ENCODE measurements around the gene LAMC1. TPM values are rescaled to one million over a fixed set of nuclear protein-coding genes. Genes with fewer than 3 reads are reported as not detected.

Gene LAMC1
- total and polyA plus RNA-seq, 3 donors from 2014 or later = 64.5 to 112 (median 106) TPM

DNA sequence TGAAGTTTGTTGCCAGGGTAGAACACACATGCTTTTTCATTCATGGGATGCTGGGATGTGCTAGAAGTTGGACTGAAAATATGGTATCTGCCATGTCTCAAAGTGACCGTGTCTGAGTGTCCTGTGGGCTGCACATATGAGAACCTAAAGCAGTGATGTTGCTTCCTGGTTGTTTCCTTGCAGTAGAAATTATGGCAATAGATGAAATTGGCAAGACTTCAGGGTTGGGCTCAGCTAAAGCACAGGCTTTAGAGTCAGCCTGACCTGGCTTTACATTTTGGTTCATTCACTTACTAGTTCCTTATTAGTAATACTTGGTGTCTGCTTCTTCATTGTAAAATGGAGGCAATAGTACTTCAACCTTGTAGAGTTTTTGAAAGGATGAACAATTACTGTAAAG, 165.0 kb downstream of the LAMC1 start:
- intact Hi-C loops (cut with DNase I; ENCODE audit: low total_unique reads) = no loop called here
- H3K36me3 ChIP-seq (ENCODE audit: low read depth, missing control alignments) = no peaks in the 10 kb centered on the region
- WGBS, 2 donors = 88% methylated on average over 1 of the region's 1 CpG
- H3K27me3 ChIP-seq = no peaks in the 10 kb centered on the region
- DNase-seq = no peak
- H3K4me1 ChIP-seq = no peaks in the 10 kb centered on the region
- H3K4me3 ChIP-seq = no peak overlapping the region
- no peak for TF ChIP-seq POLR2A (IDR thresholded peaks at IDR 0.05)
- TF ChIP-seq, protein P1, sequence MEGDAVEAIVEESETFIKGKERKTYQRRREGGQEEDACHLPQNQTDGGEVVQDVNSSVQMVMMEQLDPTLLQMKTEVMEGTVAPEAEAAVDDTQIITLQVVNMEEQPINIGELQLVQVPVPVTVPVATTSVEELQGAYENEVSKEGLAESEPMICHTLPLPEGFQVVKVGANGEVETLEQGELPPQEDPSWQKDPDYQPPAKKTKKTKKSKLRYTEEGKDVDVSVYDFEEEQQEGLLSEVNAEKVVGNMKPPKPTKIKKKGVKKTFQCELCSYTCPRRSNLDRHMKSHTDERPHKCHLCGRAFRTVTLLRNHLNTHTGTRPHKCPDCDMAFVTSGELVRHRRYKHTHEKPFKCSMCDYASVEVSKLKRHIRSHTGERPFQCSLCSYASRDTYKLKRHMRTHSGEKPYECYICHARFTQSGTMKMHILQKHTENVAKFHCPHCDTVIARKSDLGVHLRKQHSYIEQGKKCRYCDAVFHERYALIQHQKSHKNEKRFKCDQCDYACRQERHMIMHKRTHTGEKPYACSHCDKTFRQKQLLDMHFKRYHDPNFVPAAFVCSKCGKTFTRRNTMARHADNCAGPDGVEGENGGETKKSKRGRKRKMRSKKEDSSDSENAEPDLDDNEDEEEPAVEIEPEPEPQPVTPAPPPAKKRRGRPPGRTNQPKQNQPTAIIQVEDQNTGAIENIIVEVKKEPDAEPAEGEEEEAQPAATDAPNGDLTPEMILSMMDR (IDR thresholded peaks at IDR 0.05) = no peak
- no peaks in the 10 kb centered on the region for H3K9me3 ChIP-seq
- no peak overlapping the region for H3K27ac ChIP-seq

DNA sequence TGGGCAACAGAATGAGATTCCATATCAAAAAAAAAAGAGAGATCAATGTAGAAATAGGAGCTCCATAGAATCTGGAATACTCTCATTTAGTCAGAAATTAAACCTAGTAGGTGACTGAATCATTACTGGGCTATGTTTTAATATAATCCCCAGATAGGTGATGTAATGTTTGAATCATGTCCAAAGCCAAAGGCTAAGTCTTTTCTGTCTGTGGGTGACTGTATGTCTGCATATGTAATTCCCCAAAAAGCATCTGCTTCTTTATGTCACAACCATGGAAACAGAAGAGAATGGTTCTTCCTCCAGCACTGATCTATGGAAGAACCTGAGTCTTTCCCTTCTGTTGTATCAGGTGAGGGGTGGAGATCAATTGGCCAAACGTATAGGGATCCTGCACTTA, 168.6 kb downstream of the LAMC1 start:
- intact Hi-C loops (cut with DNase I; ENCODE audit: low total_unique reads) = no loop called here
- H3K27me3 ChIP-seq = no peaks in the 10 kb centered on the region
- H3K4me3 ChIP-seq = no peak overlapping the region
- no peaks in the 10 kb centered on the region for H3K36me3 ChIP-seq (ENCODE audit: low read depth, missing control alignments)
- DNase-seq = no peak
- no peaks in the 10 kb centered on the region for H3K9me3 ChIP-seq
- H3K27ac ChIP-seq = no peak overlapping the region
- 81 to 90% methylated on average over 1 of the region's 1 CpG for WGBS, 2 donors
- no peaks in the 10 kb centered on the region for H3K4me1 ChIP-seq
- no peak for TF ChIP-seq POLR2A (IDR thresholded peaks at IDR 0.05)
- TF ChIP-seq, protein P1 (IDR thresholded peaks at IDR 0.05) = no peak

DNA sequence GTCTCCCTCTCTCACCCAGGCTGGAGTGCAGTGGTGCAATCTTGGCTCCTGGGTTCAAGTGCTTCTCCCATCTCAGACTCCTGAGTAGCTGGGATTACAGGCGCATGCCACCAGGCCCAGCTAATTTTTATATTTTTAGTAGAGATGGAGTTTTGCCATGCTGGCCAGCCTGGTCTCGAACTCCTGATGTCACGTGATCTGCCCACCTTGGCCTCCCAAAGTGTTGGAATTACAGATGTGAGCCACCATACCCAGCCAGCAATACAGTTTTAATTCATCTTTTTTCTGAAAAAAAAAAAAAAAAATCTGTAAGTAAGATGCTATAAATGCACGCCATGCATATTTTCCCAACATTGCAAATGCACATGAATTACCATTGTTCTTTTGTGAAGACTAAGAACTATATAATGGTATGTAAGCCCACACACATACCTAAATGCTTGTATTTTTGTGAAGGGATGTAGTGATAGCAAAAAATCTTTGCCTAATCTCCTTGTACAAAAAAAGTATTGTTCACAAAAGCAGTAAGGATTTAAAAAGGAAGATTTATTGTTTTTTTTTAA, 170.8 kb downstream of the LAMC1 start:
- intact Hi-C loops (cut with DNase I; ENCODE audit: low total_unique reads) = no loop called here
- Histone ChIP-seq H3K4me3 (no peak overlapping the region), H3K9me3 (no peaks in the 10 kb centered on the region), H3K27ac (no peak overlapping the region), H3K36me3 (ENCODE audit: low read depth, missing control alignments) (no peaks in the 10 kb centered on the region), H3K4me1 (no peaks in the 10 kb centered on the region), H3K27me3 (no peaks in the 10 kb centered on the region)
- no peak for DNase-seq
- WGBS, 2 donors = 84 to 88% methylated on average over 4 of the region's 4 CpGs
- TF ChIP-seq POLR2A (IDR thresholded peaks at IDR 0.05) = no peak
- TF ChIP-seq, protein P1 (IDR thresholded peaks at IDR 0.05) = no peak

DNA sequence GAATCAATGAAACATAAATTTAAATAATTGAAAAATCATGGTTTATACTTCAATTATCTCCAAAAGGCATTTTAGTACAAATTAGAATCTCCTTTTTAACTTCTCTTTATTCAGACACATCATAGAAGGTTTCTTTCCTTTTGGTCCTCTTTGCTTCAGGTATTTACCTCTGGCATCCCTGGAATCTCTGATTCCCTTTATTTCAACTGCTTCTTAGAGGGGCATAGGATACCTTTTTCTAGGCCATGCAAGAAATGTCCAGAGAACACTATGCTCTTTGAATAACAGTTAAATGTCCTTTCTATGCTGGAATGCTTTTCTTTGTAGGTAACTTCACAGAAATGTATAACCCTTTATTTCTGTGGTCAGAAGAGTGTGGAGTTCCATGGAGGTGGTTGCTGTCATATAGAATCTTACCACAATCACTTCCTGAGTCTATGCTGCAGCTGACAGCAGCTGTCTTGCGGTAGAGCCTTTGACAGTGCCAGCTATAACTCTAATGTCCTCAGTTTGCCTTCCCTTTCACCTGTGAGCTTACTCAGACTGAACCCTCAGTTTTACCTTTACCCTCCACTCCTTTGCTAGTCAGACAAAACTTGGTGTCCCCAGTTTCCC, 171.4 kb downstream of the LAMC1 start:
- H3K36me3 ChIP-seq (ENCODE audit: low read depth, missing control alignments) = no peaks in the 10 kb centered on the region
- DNase-seq = no peak
- H3K4me3 ChIP-seq = no peak overlapping the region
- TF ChIP-seq POLR2A (IDR thresholded peaks at IDR 0.05) = no peak
- TF ChIP-seq, protein P1 (IDR thresholded peaks at IDR 0.05) = no peak
- H3K9me3 ChIP-seq = no peaks in the 10 kb centered on the region
- WGBS, 2 donors = 71 to 96% methylated on average over 1 of the region's 1 CpG
- H3K27me3 ChIP-seq = no peaks in the 10 kb centered on the region
- H3K27ac ChIP-seq = no peak overlapping the region
- no peaks in the 10 kb centered on the region for H3K4me1 ChIP-seq
- intact Hi-C loops (cut with DNase I; ENCODE audit: low total_unique reads) = no loop called here

DNA sequence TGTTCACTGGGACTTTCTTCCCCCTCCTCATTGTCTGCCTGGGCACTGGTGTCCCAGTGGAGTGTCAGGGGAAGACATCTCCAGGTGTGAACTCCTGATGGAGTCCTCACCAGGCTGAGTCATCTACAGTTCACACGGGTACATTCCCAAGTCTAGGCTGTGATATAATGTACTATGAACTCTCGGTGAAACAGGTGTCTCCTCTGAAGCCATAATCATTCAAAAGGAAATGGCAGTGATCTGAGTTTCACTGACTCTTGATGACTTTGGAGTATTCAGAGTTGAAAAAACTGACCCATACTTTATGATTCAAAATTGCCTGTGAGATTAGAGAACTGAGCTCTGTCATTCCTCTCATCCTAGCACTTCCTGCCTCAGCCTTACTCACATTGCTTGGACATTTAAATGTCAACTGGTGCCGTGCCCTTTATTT, 171.9 kb downstream of the LAMC1 start:
- intact Hi-C loops (cut with DNase I; ENCODE audit: low total_unique reads) = no loop called here
- TF ChIP-seq POLR2A (IDR thresholded peaks at IDR 0.05) = no peak
- TF ChIP-seq, protein P1 (IDR thresholded peaks at IDR 0.05) = no peak
- Histone ChIP-seq H3K9me3 (no peaks in the 10 kb centered on the region), H3K27ac (no peak overlapping the region), H3K4me1 (no peaks in the 10 kb centered on the region), H3K4me3 (no peak overlapping the region), H3K27me3 (no peaks in the 10 kb centered on the region), H3K36me3 (ENCODE audit: low read depth, missing control alignments) (no peaks in the 10 kb centered on the region)
- no peak for DNase-seq
- 64 to 66% methylated on average over 3 of the region's 3 CpGs for WGBS, 2 donors
